OCI-LY7 (cell line): Measurements from ENCODE around the gene OPCML. TPM values are rescaled to one million over a fixed set of nuclear protein-coding genes. Genes with fewer than 3 reads are reported as not detected.

Experiments
- BruUV-seq: library from RNA; stranded (reverse); fragments of 400-500 nt; replicated peaks from 2 replicates; lab custom pipeline; 2021; lab: Mats Ljungman, UMichigan
- CTCF ChIA-PET: fragments of 300-600 bp; sonication (Branson Sonifier 250); formaldehyde crosslinking; loops from one replicate; lab custom pipeline; 2022; ENCODE audit warnings: antibody characterized with exemption; ENCODE audit not compliant: unreplicated experiment; lab: Charles Lee
- POLR2A ChIA-PET: fragments of 300-600 bp; sonication (Branson Sonifier 250); formaldehyde crosslinking; loops from one replicate; lab custom pipeline; 2022; ENCODE audit warnings: antibody characterized with exemption; lab: Charles Lee
- DNase-seq: peaks from one replicate; pipeline ENCODE4 v3.0.0-alpha.2; 2015; ENCODE audit warnings: low spot score
- H2AFZ ChIP-seq: fragments of 200-600 bp; sonication (generic), shearing (Covaris generic); 2 replicates; pipeline ENCODE4 v1.6.1; 2014; ENCODE audit warnings: mild to moderate bottlenecking, antibody characterized with exemption, low read length, moderate library complexity
- H3K27ac ChIP-seq: fragments of 200-600 bp; sonication (generic); 2 replicates; pipeline ENCODE4 v1.5.1; 2014; ENCODE audit warnings: mixed run types, low read depth, mild to moderate bottlenecking, moderate library complexity, low read length, inconsistent platforms; ENCODE audit not compliant: poor library complexity, severe bottlenecking
- H3K36me3 ChIP-seq: fragments of 200-600 bp; sonication (generic); 2 replicates; pipeline ENCODE4 v1.6.1; 2014; ENCODE audit warnings: mild to moderate bottlenecking, antibody characterized with exemption, low read length, moderate library complexity, mixed read lengths; ENCODE audit not compliant: insufficient read depth
- H3K4me1 ChIP-seq: fragments of 200-600 bp; sonication (generic); 2 replicates; pipeline ENCODE4 v1.5.1; 2014; ENCODE audit warnings: mild to moderate bottlenecking, low read length; ENCODE audit not compliant: insufficient read depth, poor library complexity, severe bottlenecking
- H3K4me2 ChIP-seq: fragments of 200-600 bp; sonication (generic); 2 replicates; pipeline ENCODE4 v1.6.1; 2014; ENCODE audit warnings: mild to moderate bottlenecking, low read length
- H3K4me3 ChIP-seq: fragments of 200-600 bp; sonication (generic); 2 replicates; pipeline ENCODE4 v1.5.1; 2014; ENCODE audit warnings: mild to moderate bottlenecking, low read depth, low read length; ENCODE audit not compliant: poor library complexity, severe bottlenecking
- H3K79me2 ChIP-seq: fragments of 200-600 bp; sonication (generic); 2 replicates; pipeline ENCODE4 v1.6.1; 2016; ENCODE audit warnings: low read depth, mild to moderate bottlenecking, low read length, moderate library complexity, mixed read lengths; ENCODE audit not compliant: insufficient read depth
- H3K9me2 ChIP-seq: fragments of 200-600 bp; sonication (generic); 2 replicates; pipeline ENCODE4 v1.6.1; 2016; ENCODE audit warnings: mild to moderate bottlenecking, low read length, mixed read lengths; ENCODE audit not compliant: insufficient read depth
- H3K9me3 ChIP-seq: fragments of 200-600 bp; sonication (generic); 2 replicates; pipeline ENCODE4 v1.6.1; 2014; ENCODE audit warnings: mild to moderate bottlenecking, mixed run types, low read length, mixed read lengths
- H4K20me1 ChIP-seq: fragments of 200-600 bp; sonication (generic); 2 replicates; pipeline ENCODE4 v1.6.1; 2014; ENCODE audit warnings: mild to moderate bottlenecking, antibody characterized with exemption, low read length, moderate library complexity, mixed read lengths; ENCODE audit not compliant: insufficient read depth
- EZH2phosphoT487 ChIP-seq: fragments of 200-600 bp; sonication (generic); IDR thresholded peaks from 2 replicates; pipeline ENCODE4 v1.6.1; 2018; ENCODE audit warnings: low read depth, borderline replicate concordance, mild to moderate bottlenecking, mixed run types, antibody characterized with exemption, low read length, moderate library complexity, mixed read lengths
- intact Hi-C: fragments of 100-400 bp; cut with micrococcal nuclease; formaldehyde crosslinking; loops from one replicate; pipeline ENCODE4 v1.10.0; 2022; ENCODE audit not compliant: unreplicated experiment
- total RNA-seq, 2 experiments: library from RNA; depleted of rRNA in 1 of 2; stranded (reverse); fragments of >200 nt in 1 of 2; shearing (Covaris generic) in 1 of 2; gene quantifications; 2 replicates each; pipeline ENCODE4 v1.2.3, GENCODE V29; 2014 to 2022
- TF ChIP-seq, protein P1 (sequence below): fragments of 200-600 bp; sonication (generic); conservative IDR thresholded peaks from 2 replicates; pipeline ENCODE4 v1.5.1; 2014; ENCODE audit warnings: mild to moderate bottlenecking, antibody characterized with exemption, low read length, moderate library complexity, mixed read lengths

Gene OPCML
- total RNA-seq, 2 experiments from 2014 or later: not detected

DNA sequence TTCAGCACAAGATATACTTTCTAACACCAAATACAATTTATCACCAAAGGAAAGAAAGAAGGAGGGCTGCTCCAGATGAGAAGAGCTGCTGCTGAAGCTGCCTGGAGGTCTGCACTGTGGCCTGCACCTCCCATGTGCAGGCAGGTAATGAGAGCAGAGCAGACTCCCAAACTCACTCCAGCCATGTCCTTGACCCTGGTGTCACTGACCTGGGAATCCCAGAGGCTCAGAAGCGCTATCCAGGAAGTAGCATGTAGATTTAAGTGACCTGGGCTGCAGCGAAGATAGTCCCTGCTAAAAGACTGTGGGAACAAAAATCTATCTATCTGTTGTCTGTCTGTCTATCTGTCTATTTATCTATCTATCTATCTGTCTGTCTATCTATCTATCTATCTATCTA, 816.3 kb downstream of the OPCML start:
- ChIA-PET POLR2A (interaction anchor here (0.6 kb wide), 1 partner anchor 40 kb away, joined by 3 read pairs; no protein-coding TSS in a partner anchor), CTCF (no interaction called here)
- no TSS peak for BruUV-seq
- Histone ChIP-seq H3K4me2 (no peak overlapping the region), H3K79me2 (no peaks in the 10 kb centered on the region), H3K4me1 (no peaks in the 10 kb centered on the region), H2AFZ (no peak overlapping the region), H3K27ac (no peak overlapping the region), H3K9me3 (no peaks in the 10 kb centered on the region), H4K20me1 (no peaks in the 10 kb centered on the region), H3K4me3 (no peak overlapping the region), H3K36me3 (no peaks in the 10 kb centered on the region), H3K9me2 (no peaks in the 10 kb centered on the region)
- TF ChIP-seq EZH2phosphoT487: no peak
- TF ChIP-seq, protein P1, sequence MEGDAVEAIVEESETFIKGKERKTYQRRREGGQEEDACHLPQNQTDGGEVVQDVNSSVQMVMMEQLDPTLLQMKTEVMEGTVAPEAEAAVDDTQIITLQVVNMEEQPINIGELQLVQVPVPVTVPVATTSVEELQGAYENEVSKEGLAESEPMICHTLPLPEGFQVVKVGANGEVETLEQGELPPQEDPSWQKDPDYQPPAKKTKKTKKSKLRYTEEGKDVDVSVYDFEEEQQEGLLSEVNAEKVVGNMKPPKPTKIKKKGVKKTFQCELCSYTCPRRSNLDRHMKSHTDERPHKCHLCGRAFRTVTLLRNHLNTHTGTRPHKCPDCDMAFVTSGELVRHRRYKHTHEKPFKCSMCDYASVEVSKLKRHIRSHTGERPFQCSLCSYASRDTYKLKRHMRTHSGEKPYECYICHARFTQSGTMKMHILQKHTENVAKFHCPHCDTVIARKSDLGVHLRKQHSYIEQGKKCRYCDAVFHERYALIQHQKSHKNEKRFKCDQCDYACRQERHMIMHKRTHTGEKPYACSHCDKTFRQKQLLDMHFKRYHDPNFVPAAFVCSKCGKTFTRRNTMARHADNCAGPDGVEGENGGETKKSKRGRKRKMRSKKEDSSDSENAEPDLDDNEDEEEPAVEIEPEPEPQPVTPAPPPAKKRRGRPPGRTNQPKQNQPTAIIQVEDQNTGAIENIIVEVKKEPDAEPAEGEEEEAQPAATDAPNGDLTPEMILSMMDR: no peak
- intact Hi-C loops: no loop called here
- DNase-seq: no peak

- ChIA-PET POLR2A (no interaction called here), CTCF (no interaction called here)
- intact Hi-C loops: no loop called here
- no peak overlapping the region for H2AFZ ChIP-seq
- no peaks in the 10 kb centered on the region for H3K9me3 ChIP-seq
- H3K9me2 ChIP-seq: no peaks in the 10 kb centered on the region
- no peaks in the 10 kb centered on the region for H3K36me3 ChIP-seq
- TF ChIP-seq, protein P1: no peak
- TF ChIP-seq EZH2phosphoT487: no peak
- H3K27ac ChIP-seq: no peak overlapping the region
- no peak overlapping the region for H3K4me2 ChIP-seq
- H3K4me1 ChIP-seq: no peaks in the 10 kb centered on the region
- H4K20me1 ChIP-seq: no peaks in the 10 kb centered on the region
- BruUV-seq: no TSS peak
- no peak for DNase-seq
- H3K4me3 ChIP-seq: no peak overlapping the region
- H3K79me2 ChIP-seq: no peaks in the 10 kb centered on the region
These were observed 817.4 kb downstream of the OPCML start for GRCh38 chr11:132714859-132715440.

DNA sequence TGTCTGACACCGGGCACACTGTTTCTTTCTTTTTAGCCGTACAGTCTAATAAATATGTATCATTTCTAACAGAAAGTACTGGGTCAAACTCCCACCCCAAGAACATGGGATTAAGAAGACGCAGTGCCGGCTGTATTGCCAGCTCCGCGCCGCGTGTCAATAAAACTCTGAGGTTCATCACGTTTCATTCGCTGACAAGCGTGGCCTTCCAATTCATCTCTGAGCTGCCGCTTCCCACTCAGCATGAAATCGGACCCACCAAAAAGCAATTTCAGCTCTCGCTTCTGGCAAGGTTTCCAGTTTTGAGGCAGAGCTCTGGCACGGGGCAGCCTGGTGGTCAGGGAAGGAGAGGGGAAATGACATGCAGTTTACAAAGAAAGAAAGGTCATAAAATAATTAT, 819.8 kb downstream of the OPCML start:
- Histone ChIP-seq H3K4me1 (no peaks in the 10 kb centered on the region), H3K4me3 (no peak overlapping the region), H3K4me2 (no peak overlapping the region), H3K9me2 (no peaks in the 10 kb centered on the region), H4K20me1 (no peaks in the 10 kb centered on the region), H3K9me3 (no peaks in the 10 kb centered on the region), H3K79me2 (no peaks in the 10 kb centered on the region), H3K27ac (no peak overlapping the region), H3K36me3 (no peaks in the 10 kb centered on the region), H2AFZ (no peak overlapping the region)
- CTCF ChIA-PET: no interaction called here
- DNase-seq: no peak
- no TSS peak for BruUV-seq
- intact Hi-C loops: no loop called here
- POLR2A ChIA-PET: interaction anchor here (0.6 kb wide), 1 partner anchor 455 kb away, joined by 8 read pairs; no protein-coding TSS in a partner anchor
- TF ChIP-seq, protein P1: no peak
- no peak for TF ChIP-seq EZH2phosphoT487
